ENCODE measurements around the gene THBD. TPM values are rescaled to one million over a fixed set of nuclear protein-coding genes. Genes with fewer than 3 reads are reported as not detected.

The THBD gene
- total and polyA plus RNA-seq, 2 donors (not counting 1 experiment from before 2014, with no cell fraction given): 0.99 to 8.4 TPM

- no peak overlapping the region for H3K27ac ChIP-seq (ENCODE audit: insufficient read depth, low read length)
- H4K20me1 ChIP-seq (ENCODE audit: control insufficient read depth, extremely low read depth, insufficient read depth, low read length): no peaks in the 10 kb centered on the region
- H3K4me1 ChIP-seq (ENCODE audit: control insufficient read depth, extremely low read depth, insufficient read depth, low read length): no peaks in the 10 kb centered on the region
- no peak overlapping the region for H3K4me2 ChIP-seq (ENCODE audit: extremely low read depth, insufficient read depth, low read length)
- H3K36me3 ChIP-seq (ENCODE audit: control insufficient read depth, insufficient read depth, low read length): no peaks in the 10 kb centered on the region
- no peaks in the 10 kb centered on the region for H3K9me3 ChIP-seq (ENCODE audit: control insufficient read depth, insufficient read depth, low read depth, low read length)
- no peaks in the 10 kb centered on the region for H3K79me2 ChIP-seq (ENCODE audit: control insufficient read depth, insufficient read depth, low read length)
- no peak overlapping the region for H3K4me3 ChIP-seq (replicated peaks in 1 of 4; ENCODE audit: control extremely low read depth in 1 of 4, insufficient read depth in 1 of 4, low read depth in 3 of 4, low read length in 4 of 4)
- H2AFZ ChIP-seq (ENCODE audit: low read length): no peak overlapping the region
- peak in 1 of 2 donors; percentile 5 for DNase-seq (ENCODE audit: low read depth in 2 of 2)
- TF ChIP-seq EZH2 (IDR thresholded peaks at IDR 0.05; ENCODE audit: low read length, missing control alignments): no peak
- TF ChIP-seq, protein P1, sequence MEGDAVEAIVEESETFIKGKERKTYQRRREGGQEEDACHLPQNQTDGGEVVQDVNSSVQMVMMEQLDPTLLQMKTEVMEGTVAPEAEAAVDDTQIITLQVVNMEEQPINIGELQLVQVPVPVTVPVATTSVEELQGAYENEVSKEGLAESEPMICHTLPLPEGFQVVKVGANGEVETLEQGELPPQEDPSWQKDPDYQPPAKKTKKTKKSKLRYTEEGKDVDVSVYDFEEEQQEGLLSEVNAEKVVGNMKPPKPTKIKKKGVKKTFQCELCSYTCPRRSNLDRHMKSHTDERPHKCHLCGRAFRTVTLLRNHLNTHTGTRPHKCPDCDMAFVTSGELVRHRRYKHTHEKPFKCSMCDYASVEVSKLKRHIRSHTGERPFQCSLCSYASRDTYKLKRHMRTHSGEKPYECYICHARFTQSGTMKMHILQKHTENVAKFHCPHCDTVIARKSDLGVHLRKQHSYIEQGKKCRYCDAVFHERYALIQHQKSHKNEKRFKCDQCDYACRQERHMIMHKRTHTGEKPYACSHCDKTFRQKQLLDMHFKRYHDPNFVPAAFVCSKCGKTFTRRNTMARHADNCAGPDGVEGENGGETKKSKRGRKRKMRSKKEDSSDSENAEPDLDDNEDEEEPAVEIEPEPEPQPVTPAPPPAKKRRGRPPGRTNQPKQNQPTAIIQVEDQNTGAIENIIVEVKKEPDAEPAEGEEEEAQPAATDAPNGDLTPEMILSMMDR (conservative IDR thresholded peaks at IDR 0.05 in 1 of 2, IDR thresholded peaks at IDR 0.05 in 1 of 2; ENCODE audit: low read depth in 1 of 2, low read length in 2 of 2): no peak
- no peak overlapping the region for H3K9ac ChIP-seq (ENCODE audit: insufficient read depth, low read length)
- peaks cover 6% of the 10 kb centered on the region for H3K27me3 ChIP-seq (ENCODE audit: control insufficient read depth, insufficient read depth, low read length)
Measured at GRCh38 chr20:23094927-23095326, 45.5 kb upstream of the THBD start.

DNA sequence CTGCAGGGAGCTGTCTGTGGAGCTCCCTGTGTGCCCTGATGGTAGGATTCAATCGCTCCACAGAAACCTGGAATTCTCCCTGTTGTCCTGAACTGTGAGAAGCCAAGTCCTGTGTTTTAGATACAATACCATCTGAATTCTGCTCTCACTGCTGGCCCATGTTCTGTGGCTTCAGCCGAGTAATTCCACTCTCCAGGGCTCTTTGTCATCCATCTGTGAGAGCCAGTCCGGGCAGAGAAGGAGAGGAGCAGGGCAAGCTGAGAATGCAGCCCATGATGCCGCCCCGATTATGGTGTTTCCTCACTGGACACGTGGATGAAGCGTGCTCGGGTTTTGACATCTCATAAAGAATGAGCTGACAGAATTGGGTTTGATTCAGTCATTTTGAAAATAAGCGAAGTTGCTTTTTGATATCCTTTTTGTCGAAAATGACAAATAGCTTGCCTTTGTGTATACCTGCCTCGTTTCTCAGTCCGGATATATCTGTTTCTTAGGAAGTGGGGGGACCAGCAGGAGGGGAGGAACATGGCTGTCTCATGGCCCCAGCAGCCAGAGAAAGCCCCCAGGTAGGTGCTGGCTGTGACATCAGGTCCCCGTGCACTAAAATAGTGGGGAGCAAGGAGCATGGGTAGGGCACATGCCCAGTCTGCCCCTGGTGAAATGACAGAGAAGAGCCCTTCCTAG lies 44.9 kb upstream of the THBD start:
- no peak for TF ChIP-seq EZH2 (IDR thresholded peaks at IDR 0.05; ENCODE audit: low read length, missing control alignments)
- TF ChIP-seq, protein P1 (conservative IDR thresholded peaks at IDR 0.05 in 1 of 2, IDR thresholded peaks at IDR 0.05 in 1 of 2; ENCODE audit: low read depth in 1 of 2, low read length in 2 of 2): no peak
- H3K79me2 ChIP-seq (ENCODE audit: control insufficient read depth, insufficient read depth, low read length): no peaks in the 10 kb centered on the region
- H4K20me1 ChIP-seq (ENCODE audit: control insufficient read depth, extremely low read depth, insufficient read depth, low read length): no peaks in the 10 kb centered on the region
- H3K27me3 ChIP-seq (ENCODE audit: control insufficient read depth, insufficient read depth, low read length): peaks cover 6% of the 10 kb centered on the region
- H3K27ac ChIP-seq (ENCODE audit: insufficient read depth, low read length): no peak overlapping the region
- H3K9me3 ChIP-seq (ENCODE audit: control insufficient read depth, insufficient read depth, low read depth, low read length): no peaks in the 10 kb centered on the region
- H3K4me3 ChIP-seq (replicated peaks in 1 of 4; ENCODE audit: control extremely low read depth in 1 of 4, insufficient read depth in 1 of 4, low read depth in 3 of 4, low read length in 4 of 4): no peak overlapping the region
- no peaks in the 10 kb centered on the region for H3K36me3 ChIP-seq (ENCODE audit: control insufficient read depth, insufficient read depth, low read length)
- no peak for DNase-seq (ENCODE audit: low read depth in 2 of 2)
- no peak overlapping the region for H3K9ac ChIP-seq (ENCODE audit: insufficient read depth, low read length)
- H2AFZ ChIP-seq (ENCODE audit: low read length): no peak overlapping the region
- H3K4me1 ChIP-seq (ENCODE audit: control insufficient read depth, extremely low read depth, insufficient read depth, low read length): no peaks in the 10 kb centered on the region
- H3K4me2 ChIP-seq (ENCODE audit: extremely low read depth, insufficient read depth, low read length): no peak overlapping the region

GRCh38 chr20:23093613-23094012 lies 44.1 kb upstream of the THBD start:
- H3K27ac ChIP-seq (ENCODE audit: insufficient read depth, low read length): no peak overlapping the region
- H3K9me3 ChIP-seq (ENCODE audit: control insufficient read depth, insufficient read depth, low read depth, low read length): no peaks in the 10 kb centered on the region
- peaks cover 6% of the 10 kb centered on the region for H3K27me3 ChIP-seq (ENCODE audit: control insufficient read depth, insufficient read depth, low read length)
- H3K4me1 ChIP-seq (ENCODE audit: control insufficient read depth, extremely low read depth, insufficient read depth, low read length): no peaks in the 10 kb centered on the region
- H3K36me3 ChIP-seq (ENCODE audit: control insufficient read depth, insufficient read depth, low read length): no peaks in the 10 kb centered on the region
- no peak overlapping the region for H3K4me3 ChIP-seq (replicated peaks in 1 of 4; ENCODE audit: control extremely low read depth in 1 of 4, insufficient read depth in 1 of 4, low read depth in 3 of 4, low read length in 4 of 4)
- no peak for TF ChIP-seq EZH2 (IDR thresholded peaks at IDR 0.05; ENCODE audit: low read length, missing control alignments)
- TF ChIP-seq, protein P1 (conservative IDR thresholded peaks at IDR 0.05 in 1 of 2, IDR thresholded peaks at IDR 0.05 in 1 of 2; ENCODE audit: low read depth in 1 of 2, low read length in 2 of 2): no peak
- H4K20me1 ChIP-seq (ENCODE audit: control insufficient read depth, extremely low read depth, insufficient read depth, low read length): no peaks in the 10 kb centered on the region
- no peak for DNase-seq (ENCODE audit: low read depth in 2 of 2)
- no peaks in the 10 kb centered on the region for H3K79me2 ChIP-seq (ENCODE audit: control insufficient read depth, insufficient read depth, low read length)
- no peak overlapping the region for H3K4me2 ChIP-seq (ENCODE audit: extremely low read depth, insufficient read depth, low read length)
- H2AFZ ChIP-seq (ENCODE audit: low read length): no peak overlapping the region
- no peak overlapping the region for H3K9ac ChIP-seq (ENCODE audit: insufficient read depth, low read length)
